ENCODE results near the gene TECTB. TPM values are rescaled to one million over a fixed set of nuclear protein-coding genes. Genes with fewer than 3 reads are reported as not detected.

TECTB gene

DNA sequence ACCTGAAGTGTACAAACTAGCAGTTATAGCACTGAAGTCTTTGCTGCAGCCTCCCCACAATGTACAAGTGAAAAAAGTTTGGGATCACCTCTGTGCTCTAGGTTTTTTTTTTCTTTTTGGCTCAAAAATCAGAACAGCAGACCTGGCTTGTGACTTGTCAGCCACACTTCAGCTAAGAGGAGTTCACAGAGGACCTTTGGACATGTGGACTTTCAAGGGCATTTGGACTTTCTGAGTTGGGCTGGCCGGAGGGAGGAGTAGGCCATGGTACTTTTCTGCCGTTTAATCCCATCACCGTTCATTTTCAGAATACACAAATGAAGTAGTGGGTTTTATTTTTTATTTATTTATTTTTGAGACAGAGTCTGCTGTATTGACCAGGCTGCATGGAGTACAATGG lies 68.8 kb downstream of the TECTB start:
- H4K8ac ChIP-seq (ENCODE audit: low read length): no peak overlapping the region
- H2AK5ac ChIP-seq (ENCODE audit: low read length, severe bottlenecking): no peak overlapping the region
- no peaks in the 10 kb centered on the region for H3K36me3 ChIP-seq (ENCODE audit: control insufficient read depth in 1 of 2, insufficient read depth in 2 of 2, low read depth in 1 of 2, low read length in 2 of 2)
- no peak overlapping the region for H2AFZ ChIP-seq (ENCODE audit: low read depth, low read length)
- WGBS: no CpG with 5 or more reads among the region's 3 CpGs
- H3K4me3 ChIP-seq (ENCODE audit: insufficient read depth in 1 of 2, low read depth in 1 of 2, low read length in 2 of 2): no peak overlapping the region
- H3K27me3 ChIP-seq (ENCODE audit: control insufficient read depth in 1 of 2, insufficient read depth in 1 of 2, low read length in 2 of 2): no peaks in the 10 kb centered on the region
- no peak overlapping the region for H3K4ac ChIP-seq (ENCODE audit: low read depth in 1 of 2, low read length in 2 of 2)
- no peak for DNase-seq
- H3K9me3 ChIP-seq (ENCODE audit: control insufficient read depth, low read length): no peaks in the 10 kb centered on the region
- H3K9ac ChIP-seq (ENCODE audit: low read length): no peak overlapping the region
- H3K14ac ChIP-seq (ENCODE audit: low read length in 2 of 2): no peak overlapping the region
- H2BK5ac ChIP-seq (ENCODE audit: low read depth, low read length, poor library complexity, severe bottlenecking): no peak overlapping the region
- H2BK120ac ChIP-seq (ENCODE audit: low read depth, low read length): no peak overlapping the region
- no peak overlapping the region for H3K27ac ChIP-seq (ENCODE audit: low read length, poor library complexity, severe bottlenecking)
- no peak overlapping the region for H3K18ac ChIP-seq (ENCODE audit: low read depth in 1 of 2, low read length in 2 of 2)
- H4K91ac ChIP-seq (ENCODE audit: low read length): no peak overlapping the region
- no peak overlapping the region for H3K4me2 ChIP-seq (ENCODE audit: low read length, poor library complexity, severe bottlenecking)
- H3K4me1 ChIP-seq (ENCODE audit: control insufficient read depth, insufficient read depth, low read depth, low read length): no peaks in the 10 kb centered on the region
- no peak overlapping the region for H3K23ac ChIP-seq (ENCODE audit: low read length in 2 of 2)
- no peaks in the 10 kb centered on the region for H3K79me1 ChIP-seq (replicated peaks; ENCODE audit: low read length, poor library complexity, severe bottlenecking)
- H2BK15ac ChIP-seq (ENCODE audit: low read depth, poor library complexity, severe bottlenecking): no peak overlapping the region
- H2BK12ac ChIP-seq (ENCODE audit: low read length in 2 of 2): no peak overlapping the region

DNA sequence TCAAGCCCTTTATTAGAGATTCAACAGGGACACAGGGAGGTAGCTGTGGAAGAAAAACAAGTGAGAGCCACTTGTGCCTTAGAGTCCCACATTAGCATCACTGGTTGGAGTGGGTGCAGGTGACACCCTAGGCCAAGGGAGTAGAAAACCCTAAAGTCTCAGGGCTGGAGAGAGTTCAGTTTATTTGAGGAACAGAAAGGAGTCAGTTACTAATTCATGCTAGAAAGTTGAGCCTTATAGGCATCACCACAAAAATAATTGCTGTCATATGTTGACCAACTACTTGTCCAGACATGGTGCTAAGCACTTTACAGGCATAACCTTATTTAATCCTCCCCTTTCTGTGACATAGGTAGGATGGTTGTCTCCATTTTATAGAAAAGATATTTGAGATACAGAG lies 69.8 kb downstream of the TECTB start:
- no peak overlapping the region for H4K8ac ChIP-seq (ENCODE audit: low read length)
- H2BK5ac ChIP-seq (ENCODE audit: low read depth, low read length, poor library complexity, severe bottlenecking): no peak overlapping the region
- no peak overlapping the region for H3K4ac ChIP-seq (ENCODE audit: low read depth in 1 of 2, low read length in 2 of 2)
- H3K36me3 ChIP-seq (ENCODE audit: control insufficient read depth in 1 of 2, insufficient read depth in 2 of 2, low read depth in 1 of 2, low read length in 2 of 2): no peaks in the 10 kb centered on the region
- no peaks in the 10 kb centered on the region for H3K27me3 ChIP-seq (ENCODE audit: control insufficient read depth in 1 of 2, insufficient read depth in 1 of 2, low read length in 2 of 2)
- no peaks in the 10 kb centered on the region for H3K9me3 ChIP-seq (ENCODE audit: control insufficient read depth, low read length)
- no peaks in the 10 kb centered on the region for H3K4me1 ChIP-seq (ENCODE audit: control insufficient read depth, insufficient read depth, low read depth, low read length)
- H3K4me3 ChIP-seq (ENCODE audit: insufficient read depth in 1 of 2, low read depth in 1 of 2, low read length in 2 of 2): no peak overlapping the region
- no peak overlapping the region for H2BK15ac ChIP-seq (ENCODE audit: low read depth, poor library complexity, severe bottlenecking)
- no peak overlapping the region for H2BK120ac ChIP-seq (ENCODE audit: low read depth, low read length)
- no peak overlapping the region for H3K9ac ChIP-seq (ENCODE audit: low read length)
- H3K79me1 ChIP-seq (replicated peaks; ENCODE audit: low read length, poor library complexity, severe bottlenecking): no peaks in the 10 kb centered on the region
- no peak overlapping the region for H2AK5ac ChIP-seq (ENCODE audit: low read length, severe bottlenecking)
- no peak overlapping the region for H3K4me2 ChIP-seq (ENCODE audit: low read length, poor library complexity, severe bottlenecking)
- H3K14ac ChIP-seq (ENCODE audit: low read length in 2 of 2): no peak overlapping the region
- no peak overlapping the region for H4K91ac ChIP-seq (ENCODE audit: low read length)
- no peak overlapping the region for H2AFZ ChIP-seq (ENCODE audit: low read depth, low read length)
- H2BK12ac ChIP-seq (ENCODE audit: low read length in 2 of 2): no peak overlapping the region
- H3K23ac ChIP-seq (ENCODE audit: low read length in 2 of 2): no peak overlapping the region
- H3K18ac ChIP-seq (ENCODE audit: low read depth in 1 of 2, low read length in 2 of 2): no peak overlapping the region
- no peak for DNase-seq
- H3K27ac ChIP-seq (ENCODE audit: low read length, poor library complexity, severe bottlenecking): no peak overlapping the region

Small RNAs within 50 kb of the gene (small RNA-seq; reads per million reads assigned to genes)
- not detected for gene MIR6715A (ENCODE audit: low read depth)
